IMR-90 (cell line): Measurements from ENCODE around the gene CFAP298. TPM values are rescaled to one million over a fixed set of nuclear protein-coding genes. Genes with fewer than 3 reads are reported as not detected.

Source experiments
- ATAC-seq: fragments of 200-7000 bp; cut with Tn5 transposase; 2 replicates; pipeline ENCODE4 v1.9.1; 2020; ENCODE audit warnings: low read depth, mild to moderate bottlenecking, moderate library complexity
- BruUV-seq: library from RNA; stranded (reverse); fragments of 400-500 nt; replicated peaks from 2 replicates; lab custom pipeline; 2021; lab: Mats Ljungman, UMichigan
- CTCF ChIA-PET: fragments of 300-600 bp; formaldehyde crosslinking; extraction: SDS; loops from one replicate; lab custom pipeline; 2021; ENCODE audit warnings: antibody characterized with exemption; lab: Yijun Ruan, JAX
- POLR2A ChIA-PET: fragments of 300-600 bp; sonication (Branson Sonifier 250); formaldehyde crosslinking; loops from one replicate; lab custom pipeline; 2022; ENCODE audit warnings: antibody characterized with exemption; ENCODE audit not compliant: unreplicated experiment; lab: Charles Lee
- DNase-seq: peaks from one replicate; pipeline ENCODE4 v3.0.0; 2013
- H2AFZ ChIP-seq: replicated peaks from 2 replicates; pipeline ENCODE3; 2013; ENCODE audit warnings: low read length, mild to moderate bottlenecking; ENCODE audit not compliant: poor library complexity
- H2AK5ac ChIP-seq: 2 replicates; pipeline ENCODE4 v1.6.1; 2013; ENCODE audit warnings: low read depth, low read length, inconsistent platforms
- H2AK9ac ChIP-seq: replicated peaks from 2 replicates; pipeline ENCODE3; 2013; ENCODE audit warnings: mild to moderate bottlenecking, low read depth, low read length, moderate library complexity; ENCODE audit not compliant: poor library complexity
- H2BK120ac ChIP-seq: 2 replicates; pipeline ENCODE4 v1.6.1; 2013; ENCODE audit warnings: low read depth, low read length, inconsistent platforms
- H2BK15ac ChIP-seq: 3 replicates; pipeline ENCODE4 v1.6.1; 2013; ENCODE audit warnings: low read depth, low read length, inconsistent platforms
- H2BK20ac ChIP-seq: 2 replicates; pipeline ENCODE4 v1.6.1; 2013; ENCODE audit warnings: low read depth, mild to moderate bottlenecking, inconsistent platforms, low read length, moderate library complexity
- H2BK5ac ChIP-seq: 2 replicates; pipeline ENCODE4 v1.6.1; 2013; ENCODE audit warnings: mild to moderate bottlenecking, low read depth, low read length, inconsistent platforms; ENCODE audit not compliant: poor library complexity, severe bottlenecking
- H3K14ac ChIP-seq: replicated peaks from 2 replicates; pipeline ENCODE4 v1.6.1; 2013; ENCODE audit warnings: low read depth, low read length, inconsistent platforms
- H3K18ac ChIP-seq: 2 replicates; pipeline ENCODE4 v1.6.1; 2013; ENCODE audit warnings: low read depth, low read length, control low read depth
- H3K23ac ChIP-seq: 2 replicates; pipeline ENCODE4 v1.6.1; 2013; ENCODE audit warnings: low read depth, low read length, inconsistent platforms
- H3K27ac ChIP-seq: 2 replicates; pipeline ENCODE4 v1.5.1; 2013; ENCODE audit warnings: mild to moderate bottlenecking, control low read depth, low read length; ENCODE audit not compliant: insufficient read depth
- H3K27me3 ChIP-seq: 2 replicates; pipeline ENCODE4 v1.6.1; 2013; ENCODE audit warnings: low read length; ENCODE audit not compliant: control insufficient read depth, insufficient read depth
- H3K36me3 ChIP-seq: 2 replicates; pipeline ENCODE4 v1.6.1; 2013; ENCODE audit warnings: low read length, mixed read lengths; ENCODE audit not compliant: control insufficient read depth, insufficient read depth
- H3K4ac ChIP-seq: 2 replicates; pipeline ENCODE4 v1.6.1; 2013; ENCODE audit warnings: low read depth, low read length, inconsistent platforms
- H3K4me1 ChIP-seq: 2 replicates; pipeline ENCODE4 v1.6.1; 2013; ENCODE audit warnings: low read length, mixed read lengths; ENCODE audit not compliant: control insufficient read depth, insufficient read depth
- H3K4me2 ChIP-seq: 2 replicates; pipeline ENCODE4 v1.6.1; 2013; ENCODE audit warnings: low read depth, mild to moderate bottlenecking, control low read depth, low read length, moderate library complexity
- H3K4me3 ChIP-seq: 2 replicates; pipeline ENCODE4 v1.5.1; 2013; ENCODE audit warnings: low read depth, mild to moderate bottlenecking, control low read depth, low read length, moderate library complexity; ENCODE audit not compliant: insufficient read depth
- H3K56ac ChIP-seq: 2 replicates; pipeline ENCODE4 v1.6.1; 2013; ENCODE audit warnings: low read length, inconsistent platforms; ENCODE audit not compliant: insufficient read depth; ENCODE audit errors: extremely low read depth
- H3K79me1 ChIP-seq, 2 experiments: 2 replicates each; pipeline ENCODE4 v1.6.1; 2013; ENCODE audit warnings: low read length in 2 of 2, inconsistent platforms in 1 of 2, low read depth in 1 of 2
- H3K9ac ChIP-seq: 2 replicates; pipeline ENCODE4 v1.6.1; 2013; ENCODE audit warnings: low read depth, low read length, control low read depth
- H3K9me1 ChIP-seq: 2 replicates; pipeline ENCODE4 v1.6.1; 2013; ENCODE audit warnings: low read length, inconsistent platforms; ENCODE audit not compliant: insufficient read depth
- H3K9me3 ChIP-seq: 2 replicates; pipeline ENCODE4 v1.6.1; 2013; ENCODE audit warnings: low read length; ENCODE audit not compliant: control insufficient read depth, insufficient read depth
- H4K20me1 ChIP-seq: 2 replicates; pipeline ENCODE4 v1.6.1; 2013; ENCODE audit warnings: low read length, inconsistent platforms; ENCODE audit not compliant: insufficient read depth
- H4K5ac ChIP-seq: 2 replicates; pipeline ENCODE4 v1.6.1; 2013; ENCODE audit warnings: mild to moderate bottlenecking, low read depth, low read length, control low read depth
- H4K8ac ChIP-seq, 2 experiments: 2 replicates each; pipeline ENCODE4 v1.6.1; 2013; ENCODE audit warnings: low read depth in 2 of 2, low read length in 2 of 2, control low read depth in 1 of 2, inconsistent platforms in 1 of 2
- H4K91ac ChIP-seq: 2 replicates; pipeline ENCODE4 v1.6.1; 2013; ENCODE audit warnings: low read depth, low read length, inconsistent platforms; ENCODE audit not compliant: insufficient read depth
- BHLHE40 ChIP-seq: fragments of 150-350 bp; IDR thresholded peaks from 2 replicates; pipeline ENCODE4 v1.6.1; 2016; ENCODE audit warnings: mild to moderate bottlenecking, low read depth, low read length
- CEBPB ChIP-seq: IDR thresholded peaks from 2 replicates; pipeline ENCODE4 v1.6.1; 2012; ENCODE audit warnings: low read depth, low read length, improper control_type of control experiment
- CHD1 ChIP-seq: IDR thresholded peaks from 2 replicates; pipeline ENCODE4 v1.6.1; 2012; ENCODE audit warnings: low read depth, low read length, improper control_type of control experiment
- CTCF ChIP-seq: conservative IDR thresholded peaks from 2 replicates; pipeline ENCODE4 v1.5.1; 2012; ENCODE audit warnings: mild to moderate bottlenecking, low read depth, low read length, improper control_type of control experiment
- ELK1 ChIP-seq: fragments of 150-350 bp; IDR thresholded peaks from 2 replicates; pipeline ENCODE4 v1.6.1; 2016; ENCODE audit warnings: low read depth, mild to moderate bottlenecking, low read length, moderate library complexity, borderline replicate concordance
- FOS ChIP-seq: fragments of 150-350 bp; IDR thresholded peaks from 2 replicates; pipeline ENCODE4 v1.6.1; 2016; ENCODE audit warnings: low read depth, low read length
- MAFK ChIP-seq: IDR thresholded peaks from 2 replicates; pipeline ENCODE4 v1.6.1; 2012; ENCODE audit warnings: low read depth, low read length, improper control_type of control experiment
- MAZ ChIP-seq: IDR thresholded peaks from 2 replicates; pipeline ENCODE4 v1.6.1; 2012; ENCODE audit warnings: low read depth, mild to moderate bottlenecking, low read length, improper control_type of control experiment, moderate library complexity, borderline replicate concordance
- MXI1 ChIP-seq: IDR thresholded peaks from 2 replicates; pipeline ENCODE4 v1.6.1; 2012; ENCODE audit warnings: low read depth, mild to moderate bottlenecking, low read length, moderate library complexity, borderline replicate concordance
- NFE2L2 ChIP-seq: fragments of 150-350 bp; IDR thresholded peaks from 2 replicates; pipeline ENCODE4 v1.6.1; 2016; ENCODE audit warnings: low read depth, mild to moderate bottlenecking, low read length
- POLR2A ChIP-seq: IDR thresholded peaks from 2 replicates; pipeline ENCODE4 v1.6.1; 2012; ENCODE audit warnings: mild to moderate bottlenecking, low read depth, low read length
- RAD21 ChIP-seq: IDR thresholded peaks from 2 replicates; pipeline ENCODE4 v1.6.1; 2012; ENCODE audit warnings: low read length, improper control_type of control experiment
- RCOR1 ChIP-seq: IDR thresholded peaks from 2 replicates; pipeline ENCODE4 v1.6.1; 2012; ENCODE audit warnings: mild to moderate bottlenecking, low read length, improper control_type of control experiment; ENCODE audit not compliant: insufficient replicate concordance
- RFX5 ChIP-seq: IDR thresholded peaks from 2 replicates; pipeline ENCODE4 v1.8.0; 2012; ENCODE audit warnings: low read depth, mild to moderate bottlenecking, low read length, moderate library complexity
- SMC3 ChIP-seq: fragments of 150-350 bp; IDR thresholded peaks from 2 replicates; pipeline ENCODE4 v1.6.1; 2016; ENCODE audit warnings: low read depth, mild to moderate bottlenecking, antibody characterized with exemption, low read length, moderate library complexity
- USF2 ChIP-seq: fragments of 150-350 bp; IDR thresholded peaks from 2 replicates; pipeline ENCODE4 v1.6.1; 2017; ENCODE audit warnings: mild to moderate bottlenecking, antibody characterized with exemption, low read length, low read depth
- WGBS, 2 experiments: methylation state at CpG; one replicate each; pipeline versions ENCODE4 v1.1.5 to v1.1.7; 2013; ENCODE audit warnings: missing lambda C conversion rate in 2 of 2; ENCODE audit not compliant: insufficient read length in 1 of 2; ENCODE audit errors: extremely low coverage in 2 of 2; 5-methylcytosine and 5-hydroxymethylcytosine counted together
- dilution Hi-C: fragments of 300-500 bp; cut with HindIII; formaldehyde crosslinking; loops from one replicate; pipeline ENCODE4 v1.14.3; 2018; ENCODE audit warnings: low sequenced_read_pairs; ENCODE audit not compliant: unreplicated experiment
- in situ Hi-C: fragments of 300-500 bp; cut with MboI; formaldehyde crosslinking; loops from 3 replicates; pipeline ENCODE4 v1.14.3; 2019; ENCODE audit warnings: low sequenced_read_pairs, inconsistent platforms, mixed read lengths
- intact Hi-C: fragments of 100-400 bp; cut with micrococcal nuclease; formaldehyde crosslinking; loops from 2 replicates; pipeline ENCODE4 v1.10.0; 2022
- polyA plus RNA-seq, 3 experiments: library from polyadenylated mRNA; depleted of rRNA; stranded (reverse); fragments of >200 nt; gene quantifications; 2 replicates each; pipeline ENCODE4 v1.2.3, GENCODE V29; 2012; ENCODE audit warnings: low replicate concordance in 1 of 3
- total RNA-seq: library from RNA; depleted of rRNA; stranded (reverse); fragments of >200 nt; gene quantifications from 2 replicates; pipeline ENCODE4 v1.2.3, GENCODE V29; 2012

Gene CFAP298
- total and polyA plus RNA-seq, 2 of the 4 experiments (the other 2 are of a cell fraction), result 8.1 to 25.7 TPM

GRCh38 chr21:32599091-32599490, 13.1 kb downstream of the CFAP298 start:
- no peak overlapping the region for H3K14ac ChIP-seq
- ATAC-seq, result no peak
- H3K56ac ChIP-seq, result no peak overlapping the region
- H4K20me1 ChIP-seq, result no peaks in the 10 kb centered on the region
- no peak overlapping the region for H2BK5ac ChIP-seq
- H2BK120ac ChIP-seq, result no peak overlapping the region
- 100% methylated on average over 1 of the region's 5 CpGs; no CpG with 5 or more reads in 1 of the 2 experiments for WGBS, 2 experiments
- intact Hi-C loops (no loop called here), dilution Hi-C loops (no loop called here), in situ Hi-C loops (no loop called here)
- H2AFZ ChIP-seq, result no peak overlapping the region
- no peaks in the 10 kb centered on the region for H3K27me3 ChIP-seq
- no peak overlapping the region for H3K27ac ChIP-seq
- peaks cover 26% of the 10 kb centered on the region for H3K36me3 ChIP-seq
- no peak overlapping the region for H2AK5ac ChIP-seq
- ChIA-PET POLR2A (no interaction called here), CTCF (interaction anchor here (1.0 to 1.6 kb wide), 3 partner anchors 39 to 232 kb away, joined by 3 to 4 read pairs (median 3); no protein-coding TSS in a partner anchor)
- H4K5ac ChIP-seq, result no peak overlapping the region
- H3K9me1 ChIP-seq, result no peaks in the 10 kb centered on the region; the same call in 1 of the 2 replicates
- H3K4ac ChIP-seq, result no peak overlapping the region
- no peak for TF ChIP-seq USF2
- TF ChIP-seq BHLHE40, result no peak
- no peak for TF ChIP-seq MXI1
- TF ChIP-seq NFE2L2, result no peak
- TF ChIP-seq CEBPB, result no peak
- no peak for TF ChIP-seq RAD21
- no peak for TF ChIP-seq FOS
- no peak for TF ChIP-seq MAFK
- no peak for TF ChIP-seq RCOR1
- TF ChIP-seq CTCF, result no peak
- TF ChIP-seq RFX5, result no peak
- no peak for TF ChIP-seq ELK1
- no peak for TF ChIP-seq POLR2A
- TF ChIP-seq CHD1, result no peak
- no peak for TF ChIP-seq MAZ
- TF ChIP-seq SMC3, result no peak
- H3K4me3 ChIP-seq, result no peak overlapping the region
- H3K18ac ChIP-seq, result no peak overlapping the region
- DNase-seq, result no peak
- no peaks in the 10 kb centered on the region for H3K4me1 ChIP-seq
- H3K9ac ChIP-seq, result no peak overlapping the region
- BruUV-seq, result no TSS peak
- H3K9me3 ChIP-seq, result no peaks in the 10 kb centered on the region
- no peak overlapping the region for H3K4me2 ChIP-seq
- H4K91ac ChIP-seq, result no peak overlapping the region
- H3K79me1 ChIP-seq, result no peaks in the 10 kb centered on the region
- no peak overlapping the region for H2AK9ac ChIP-seq
- H3K23ac ChIP-seq, result no peak overlapping the region
- H4K8ac ChIP-seq, result no peak overlapping the region
- H2BK15ac ChIP-seq, result no peak overlapping the region
- no peak overlapping the region for H2BK20ac ChIP-seq
